Measurements from ENCODE around the gene FKBP6. TPM values are rescaled to one million over a fixed set of nuclear protein-coding genes. Genes with fewer than 3 reads are reported as not detected.

FKBP6 gene
- total and polyA plus RNA-seq, 2 of the 13 experiments (the other 11 are each of a cell fraction or from before 2014, with no cell fraction given) = 0.07 to 0.20 TPM

DNA sequence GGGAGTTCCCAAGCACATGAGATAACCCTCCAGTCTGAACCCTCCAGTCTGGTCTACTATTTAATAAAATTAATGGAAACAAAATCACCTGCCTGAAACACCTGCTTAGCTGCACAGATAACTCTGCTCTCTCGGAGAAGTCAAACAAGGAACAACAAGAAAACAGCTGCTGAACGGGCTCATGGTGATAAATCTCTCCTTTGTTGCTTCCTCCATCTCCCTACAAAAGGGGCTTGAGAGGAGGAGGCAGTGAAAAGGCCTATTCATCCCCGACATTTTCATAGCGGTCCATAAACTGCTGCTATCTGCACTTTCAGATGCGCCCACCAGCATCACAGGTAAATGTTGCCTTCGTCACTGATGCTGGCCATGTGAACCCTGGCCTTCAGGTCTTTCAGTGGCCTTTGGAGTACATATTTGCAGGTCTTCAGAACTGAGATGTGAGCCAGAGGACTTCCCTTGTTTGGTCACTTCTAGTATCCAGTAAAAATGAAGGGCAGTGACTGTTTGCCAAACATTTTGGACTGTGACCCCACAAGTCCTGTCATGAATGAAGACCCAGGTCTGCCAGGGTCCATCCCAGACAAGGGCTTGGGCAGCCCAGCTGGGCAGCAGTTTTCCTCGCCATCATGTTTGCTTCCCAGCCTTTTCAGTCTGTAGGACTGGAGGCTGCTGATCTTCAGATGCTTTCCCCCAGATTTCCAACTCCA is 15.9 kb downstream of the FKBP6 start (continued):
- TF ChIP-seq, protein P1, sequence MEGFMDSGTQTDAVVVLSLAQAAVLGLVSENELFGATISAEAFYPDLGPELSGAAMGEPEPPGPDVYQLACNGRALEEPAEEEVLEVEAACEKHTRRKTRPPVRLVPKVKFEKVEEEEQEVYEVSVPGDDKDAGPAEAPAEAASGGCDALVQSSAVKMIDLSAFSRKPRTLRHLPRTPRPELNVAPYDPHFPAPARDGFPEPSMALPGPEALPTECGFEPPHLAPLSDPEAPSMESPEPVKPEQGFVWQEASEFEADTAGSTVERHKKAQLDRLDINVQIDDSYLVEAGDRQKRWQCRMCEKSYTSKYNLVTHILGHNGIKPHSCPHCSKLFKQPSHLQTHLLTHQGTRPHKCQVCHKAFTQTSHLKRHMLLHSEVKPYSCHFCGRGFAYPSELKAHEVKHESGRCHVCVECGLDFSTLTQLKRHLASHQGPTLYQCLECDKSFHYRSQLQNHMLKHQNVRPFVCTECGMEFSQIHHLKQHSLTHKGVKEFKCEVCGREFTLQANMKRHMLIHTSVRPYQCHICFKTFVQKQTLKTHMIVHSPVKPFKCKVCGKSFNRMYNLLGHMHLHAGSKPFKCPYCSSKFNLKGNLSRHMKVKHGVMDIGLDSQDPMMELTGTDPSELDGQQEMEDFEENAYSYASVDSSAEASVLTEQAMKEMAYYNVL (CRISPR knock-in tag; IDR thresholded peaks at IDR 0.05; ENCODE audit: borderline replicate concordance) = 0 out of 2 replicates have a peak, but pooled peaks have one; percentile 71
- TF ChIP-seq, protein P2, sequence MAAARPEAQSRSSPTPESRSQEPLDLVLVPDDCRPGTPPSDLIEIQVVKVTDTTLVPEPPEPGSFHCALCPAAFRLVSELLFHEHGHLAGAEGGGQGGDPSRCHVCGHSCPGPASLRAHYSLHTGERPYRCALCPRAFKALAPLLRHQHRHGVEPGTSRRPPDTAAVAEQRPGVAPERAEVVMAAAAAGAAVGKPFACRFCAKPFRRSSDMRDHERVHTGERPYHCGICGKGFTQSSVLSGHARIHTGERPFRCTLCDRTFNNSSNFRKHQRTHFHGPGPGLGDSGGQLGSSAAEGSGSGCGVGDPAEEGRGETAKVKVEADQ (CRISPR knock-in tag; IDR thresholded peaks at IDR 0.05; ENCODE audit: borderline replicate concordance) = no peak
- TF ChIP-seq ZNF362 (CRISPR knock-in tag; IDR thresholded peaks at IDR 0.05; ENCODE audit: borderline replicate concordance) = no peak
- no peak for TF ChIP-seq ATF3 (CRISPR knock-in tag; IDR thresholded peaks at IDR 0.05)
- TF ChIP-seq ZNF317 (CRISPR knock-in tag; IDR thresholded peaks at IDR 0.05) = 0 out of 2 replicates have a peak, but pooled peaks have one; percentile 30
- no peak for TF ChIP-seq MAFG (CRISPR knock-in tag; IDR thresholded peaks at IDR 0.05)
- TF ChIP-seq ZEB1 (IDR thresholded peaks at IDR 0.05; ENCODE audit: insufficient replicate concordance, low read depth) = peak; percentile 76
- no peak for TF ChIP-seq CREB1 (IDR thresholded peaks at IDR 0.05)
- no peak for TF ChIP-seq CREB1 (CRISPR knock-in tag; IDR thresholded peaks at IDR 0.05)
- no peak for TF ChIP-seq ZNF44 (CRISPR knock-in tag; IDR thresholded peaks at IDR 0.05)
- TF ChIP-seq, protein P3, sequence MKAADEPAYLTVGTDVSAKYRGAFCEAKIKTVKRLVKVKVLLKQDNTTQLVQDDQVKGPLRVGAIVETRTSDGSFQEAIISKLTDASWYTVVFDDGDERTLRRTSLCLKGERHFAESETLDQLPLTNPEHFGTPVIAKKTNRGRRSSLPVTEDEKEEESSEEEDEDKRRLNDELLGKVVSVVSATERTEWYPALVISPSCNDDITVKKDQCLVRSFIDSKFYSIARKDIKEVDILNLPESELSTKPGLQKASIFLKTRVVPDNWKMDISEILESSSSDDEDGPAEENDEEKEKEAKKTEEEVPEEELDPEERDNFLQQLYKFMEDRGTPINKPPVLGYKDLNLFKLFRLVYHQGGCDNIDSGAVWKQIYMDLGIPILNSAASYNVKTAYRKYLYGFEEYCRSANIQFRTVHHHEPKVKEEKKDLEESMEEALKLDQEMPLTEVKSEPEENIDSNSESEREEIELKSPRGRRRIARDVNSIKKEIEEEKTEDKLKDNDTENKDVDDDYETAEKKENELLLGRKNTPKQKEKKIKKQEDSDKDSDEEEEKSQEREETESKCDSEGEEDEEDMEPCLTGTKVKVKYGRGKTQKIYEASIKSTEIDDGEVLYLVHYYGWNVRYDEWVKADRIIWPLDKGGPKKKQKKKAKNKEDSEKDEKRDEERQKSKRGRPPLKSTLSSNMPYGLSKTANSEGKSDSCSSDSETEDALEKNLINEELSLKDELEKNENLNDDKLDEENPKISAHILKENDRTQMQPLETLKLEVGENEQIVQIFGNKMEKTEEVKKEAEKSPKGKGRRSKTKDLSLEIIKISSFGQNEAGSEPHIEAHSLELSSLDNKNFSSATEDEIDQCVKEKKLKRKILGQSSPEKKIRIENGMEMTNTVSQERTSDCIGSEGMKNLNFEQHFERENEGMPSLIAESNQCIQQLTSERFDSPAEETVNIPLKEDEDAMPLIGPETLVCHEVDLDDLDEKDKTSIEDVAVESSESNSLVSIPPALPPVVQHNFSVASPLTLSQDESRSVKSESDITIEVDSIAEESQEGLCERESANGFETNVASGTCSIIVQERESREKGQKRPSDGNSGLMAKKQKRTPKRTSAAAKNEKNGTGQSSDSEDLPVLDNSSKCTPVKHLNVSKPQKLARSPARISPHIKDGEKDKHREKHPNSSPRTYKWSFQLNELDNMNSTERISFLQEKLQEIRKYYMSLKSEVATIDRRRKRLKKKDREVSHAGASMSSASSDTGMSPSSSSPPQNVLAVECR (CRISPR knock-in tag; IDR thresholded peaks at IDR 0.05; ENCODE audit: borderline replicate concordance) = no peak; the same call in 1 of the 2 replicates
- TF ChIP-seq BCL6 (CRISPR knock-in tag; IDR thresholded peaks at IDR 0.05) = peak; percentile 30; the same call in 1 of the 2 replicates
- no peak for TF ChIP-seq PHF5A (CRISPR knock-in tag; IDR thresholded peaks at IDR 0.05; ENCODE audit: low read depth, unreplicated experiment)
- TF ChIP-seq SP140L (CRISPR knock-in tag; IDR thresholded peaks at IDR 0.05; ENCODE audit: borderline replicate concordance) = no peak
- 0 out of 2 replicates have a peak, but pooled peaks have one; percentile 12 for TF ChIP-seq ZBED4 (CRISPR knock-in tag; IDR thresholded peaks at IDR 0.05; ENCODE audit: borderline replicate concordance)
- no peak for TF ChIP-seq CHCHD3 (CRISPR knock-in tag; IDR thresholded peaks at IDR 0.05)

Measured in HepG2 (cell line).